HepG2 (cell line): ENCODE results near the gene KDM4B. TPM values are rescaled to one million over a fixed set of nuclear protein-coding genes. Genes with fewer than 3 reads are reported as not detected.

ENCODE experiments used
- ATAC-seq: fragments of 200-7000 bp; cut with Tn5 transposase; 3 replicates; pipeline ENCODE4 v1.9.1; 2020; ENCODE audit warnings: mild to moderate bottlenecking, moderate library complexity
- BruUV-seq: library from RNA; stranded (reverse); fragments of 400-500 nt; replicated peaks from 2 replicates; lab custom pipeline; 2021; lab: Mats Ljungman, UMichigan
- CTCF ChIA-PET: fragments of 300-600 bp; formaldehyde crosslinking; extraction: SDS; loops from one replicate; lab custom pipeline; 2021; ENCODE audit warnings: low total read pairs, inconsistent platforms, low intra/inter-chr PET ratio; lab: Yijun Ruan, JAX
- POLR2A ChIA-PET: fragments of 350-600 bp; sonication (Branson Sonifier 250); formaldehyde crosslinking; loops from one replicate; lab custom pipeline; 2020; ENCODE audit warnings: antibody characterized with exemption, inconsistent platforms; lab: Yijun Ruan, JAX
- DNase-seq: peaks from one replicate; pipeline ENCODE4 v3.0.0-alpha.2; 2015; ENCODE audit warnings: low spot score
- FAIRE-seq: peaks from 3 replicates; lab custom pipeline; 2011; peaks lifted over from hg19 to GRCh38; lab: Jason Lieb, UNC
- H2AFZ ChIP-seq: one replicate; pipeline ENCODE4 v1.6.1; 2011; ENCODE audit warnings: low read length, inconsistent platforms
- H3K27ac ChIP-seq: fragments of 300-600 bp; 3 replicates; pipeline ENCODE4 v1.8.0; 2011; ENCODE audit warnings: mixed run types, mild to moderate bottlenecking, mixed read lengths, low read length, inconsistent platforms; ENCODE audit not compliant: insufficient read depth; ENCODE audit errors: extremely low read length
- H3K27me3 ChIP-seq, 2 experiments: fragments of 200-600 bp in 1 of 2; 2 replicates in 1 of 2; 3 replicates in 1 of 2; pipeline versions ENCODE4 v1.6.0 to v1.8.0; 2011; ENCODE audit warnings: low read length in 2 of 2, mild to moderate bottlenecking in 2 of 2, moderate library complexity in 2 of 2, inconsistent platforms in 1 of 2; ENCODE audit not compliant: insufficient read depth in 2 of 2, control insufficient read depth in 1 of 2
- H3K36me3 ChIP-seq, 2 experiments: fragments of 200-600 bp in 1 of 2; replicated peaks in 1 of 2; 2 replicates in 1 of 2; 3 replicates in 1 of 2; pipeline versions ENCODE4 v1.5.1 to v1.8.0; 2011; ENCODE audit warnings: low read length in 2 of 2, inconsistent platforms in 1 of 2; ENCODE audit not compliant: insufficient read depth in 2 of 2, control insufficient read depth in 1 of 2
- H3K4me1 ChIP-seq: 2 replicates; pipeline ENCODE4 v1.5.1; 2012; ENCODE audit warnings: low read length, inconsistent platforms; ENCODE audit not compliant: insufficient read depth
- H3K4me2 ChIP-seq: 2 replicates; pipeline ENCODE4 v1.6.0; 2011; ENCODE audit warnings: low read depth, low read length, inconsistent platforms
- H3K4me3 ChIP-seq, 3 experiments: fragments of 200-600 bp in 1 of 3; sonication (generic), shearing (Covaris generic) in 1 of 3; replicated peaks in 1 of 3; 2 replicates each; pipeline ENCODE4 v1.5.1; 2011 to 2016; ENCODE audit warnings: low read length in 3 of 3, inconsistent platforms in 2 of 3, low read depth in 2 of 3, mild to moderate bottlenecking in 2 of 3, control low read depth in 1 of 3, mixed read lengths in 1 of 3; ENCODE audit not compliant: insufficient read depth in 1 of 3
- H3K79me2 ChIP-seq: one replicate; pipeline ENCODE4 v1.6.1; 2011; ENCODE audit warnings: low read length, inconsistent platforms; ENCODE audit not compliant: insufficient read depth
- H3K9ac ChIP-seq: 2 replicates; pipeline ENCODE4 v1.6.0; 2011; ENCODE audit warnings: mild to moderate bottlenecking, low read depth, low read length, inconsistent platforms; ENCODE audit not compliant: insufficient read depth
- H3K9me3 ChIP-seq: 2 replicates; pipeline ENCODE4 v1.5.1; 2012; ENCODE audit warnings: mild to moderate bottlenecking, low read length
- H4K20me1 ChIP-seq: 2 replicates; pipeline ENCODE4 v1.6.0; 2011; ENCODE audit warnings: inconsistent platforms, mild to moderate bottlenecking, low read length, moderate library complexity; ENCODE audit not compliant: insufficient read depth
- ASH2L ChIP-seq: fragments of 300-600, 200-600 bp; sonication (generic); IDR thresholded peaks from 2 replicates; pipeline ENCODE4 v1.7.0; 2017; ENCODE audit warnings: low read depth, mild to moderate bottlenecking, moderate library complexity, mixed read lengths, low read length; ENCODE audit not compliant: insufficient read length
- KAT8 ChIP-seq: IDR thresholded peaks from 2 replicates; pipeline ENCODE4 v1.6.1; 2016; ENCODE audit warnings: missing genetic modification reagents, missing compliant biosample characterization
- LCORL ChIP-seq, 2 experiments: fragments of 450-650 bp in 1 of 2; sonication (generic) in 1 of 2; formaldehyde crosslinking in 1 of 2; IDR thresholded peaks; 2 replicates each; pipeline versions ENCODE4 v1.5.0 to v1.6.1; 2017 to 2020; ENCODE audit warnings: antibody characterized with exemption in 1 of 2, missing genetic modification reagents in 1 of 2
- TARDBP ChIP-seq: sonication (generic); formaldehyde crosslinking; IDR thresholded peaks from 2 replicates; pipeline ENCODE4 v1.8.0; 2022; ENCODE audit warnings: mild to moderate bottlenecking, missing genetic modification reagents
- ZFP36 ChIP-seq: fragments of 150-350 bp; IDR thresholded peaks from 2 replicates; pipeline ENCODE4 v1.6.1; 2018; ENCODE audit warnings: borderline replicate concordance, low read length, low read depth; ENCODE audit not compliant: partially characterized antibody
- ZNF143 ChIP-seq: sonication (generic); formaldehyde crosslinking; IDR thresholded peaks from 2 replicates; pipeline ENCODE4 v1.4.0; 2020; ENCODE audit warnings: missing genetic modification reagents
- ZNF616 ChIP-seq: sonication (generic); formaldehyde crosslinking; IDR thresholded peaks from 2 replicates; pipeline ENCODE4 v1.5.0; 2020; ENCODE audit warnings: low read depth, mild to moderate bottlenecking, missing genetic modification reagents
- ZNF768 ChIP-seq: sonication (generic); formaldehyde crosslinking; IDR thresholded peaks from 2 replicates; pipeline ENCODE4 v1.4.0; 2020; ENCODE audit warnings: missing genetic modification reagents
- WGBS: methylation state at CpG from one replicate; pipeline ENCODE4 v1.1.6; 2017; ENCODE audit warnings: low lambda C conversion rate; 5-methylcytosine and 5-hydroxymethylcytosine counted together
- in situ Hi-C: cut with HindIII; loops from 2 replicates; pipeline ENCODE4 v1.10.0; 2017; ENCODE audit warnings: low pct_unique_long_range_greater_than_20kb; ENCODE audit not compliant: extremely low pct_ligation_motif_present
- intact Hi-C: fragments of 100-400 bp; cut with micrococcal nuclease; formaldehyde crosslinking; loops from one replicate; pipeline ENCODE4 v1.10.0; 2022; ENCODE audit not compliant: unreplicated experiment
- polyA plus RNA-seq, 8 experiments: library from polyadenylated mRNA; depleted of rRNA in 3 of 8; stranded (reverse) in 7 of 8; unstranded in 1 of 8; fragments of >200 nt; fragmentation: Illumina TruSeq in 4 of 8; extraction: Trizol in 4 of 8; gene quantifications; 2 replicates each; pipeline versions ENCODE4 v1.2.1 to v1.2.3, GENCODE V29; 2011 to 2016; ENCODE audit warnings: low read depth in 4 of 8, missing spikeins in 1 of 8, mixed read lengths in 1 of 8; ENCODE audit not compliant: insufficient read depth in 1 of 8
- total RNA-seq, 5 experiments: library from RNA; depleted of rRNA; stranded (reverse); fragments of >200 nt; fragmentation: Illumina TruSeq; extraction: Trizol; gene quantifications; 2 replicates each; pipeline ENCODE4 v1.2.3, GENCODE V29; 2016; ENCODE audit warnings: low read depth in 1 of 5
- TF ChIP-seq, protein P1 (sequence below): sonication (generic); formaldehyde crosslinking; IDR thresholded peaks from 2 replicates; pipeline ENCODE4 v1.4.0; 2020; ENCODE audit warnings: mild to moderate bottlenecking, missing genetic modification reagents
- TF ChIP-seq, protein P2 (sequence below): sonication (generic); formaldehyde crosslinking; IDR thresholded peaks from 2 replicates; pipeline ENCODE4 v1.4.0; 2020; ENCODE audit warnings: missing genetic modification reagents
- TF ChIP-seq, protein P3 (sequence below): sonication (generic); formaldehyde crosslinking; IDR thresholded peaks from 2 replicates; pipeline ENCODE4 v1.4.0; 2020; ENCODE audit warnings: missing genetic modification reagents
- TF ChIP-seq, protein P4 (sequence below): sonication (generic); formaldehyde crosslinking; IDR thresholded peaks from 2 replicates; pipeline ENCODE4 v1.4.0; 2020; ENCODE audit warnings: missing genetic modification reagents, low read depth, mild to moderate bottlenecking, borderline replicate concordance
- TF ChIP-seq, protein P5 (sequence below): sonication (generic); formaldehyde crosslinking; IDR thresholded peaks from 2 replicates; pipeline ENCODE4 v1.8.0; 2022; ENCODE audit warnings: missing genetic modification reagents, mild to moderate bottlenecking, moderate library complexity, borderline replicate concordance

The KDM4B gene
- total and polyA plus RNA-seq, 2 of the 13 experiments (the other 11 are each of a cell fraction or from before 2014, with no cell fraction given), result 4.9 to 14.6 TPM

DNA sequence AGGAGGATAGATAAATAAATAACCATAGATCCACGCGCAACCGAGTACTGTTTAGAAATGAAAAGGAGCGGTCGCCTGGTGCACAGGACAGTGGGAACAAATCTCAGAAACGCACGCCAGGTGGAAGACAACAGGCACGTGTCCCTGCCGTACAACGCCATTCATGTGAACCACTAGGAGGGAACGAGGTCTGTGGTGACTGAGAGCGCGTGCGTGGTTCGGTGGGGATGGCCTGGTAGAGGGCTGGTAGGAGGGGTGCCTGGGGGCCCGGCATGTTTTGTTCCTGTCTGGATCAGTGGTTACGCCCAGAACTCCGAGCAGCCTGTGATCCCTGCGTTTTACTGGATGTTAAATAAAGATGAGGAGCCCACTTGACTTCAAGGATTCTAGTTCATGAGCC, 111.9 kb downstream of the KDM4B start:
- no peak for TF ChIP-seq TARDBP (CRISPR knock-in tag)
- TF ChIP-seq, protein P1, sequence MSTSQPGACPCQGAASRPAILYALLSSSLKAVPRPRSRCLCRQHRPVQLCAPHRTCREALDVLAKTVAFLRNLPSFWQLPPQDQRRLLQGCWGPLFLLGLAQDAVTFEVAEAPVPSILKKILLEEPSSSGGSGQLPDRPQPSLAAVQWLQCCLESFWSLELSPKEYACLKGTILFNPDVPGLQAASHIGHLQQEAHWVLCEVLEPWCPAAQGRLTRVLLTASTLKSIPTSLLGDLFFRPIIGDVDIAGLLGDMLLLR, result no peak
- TF ChIP-seq, protein P2, sequence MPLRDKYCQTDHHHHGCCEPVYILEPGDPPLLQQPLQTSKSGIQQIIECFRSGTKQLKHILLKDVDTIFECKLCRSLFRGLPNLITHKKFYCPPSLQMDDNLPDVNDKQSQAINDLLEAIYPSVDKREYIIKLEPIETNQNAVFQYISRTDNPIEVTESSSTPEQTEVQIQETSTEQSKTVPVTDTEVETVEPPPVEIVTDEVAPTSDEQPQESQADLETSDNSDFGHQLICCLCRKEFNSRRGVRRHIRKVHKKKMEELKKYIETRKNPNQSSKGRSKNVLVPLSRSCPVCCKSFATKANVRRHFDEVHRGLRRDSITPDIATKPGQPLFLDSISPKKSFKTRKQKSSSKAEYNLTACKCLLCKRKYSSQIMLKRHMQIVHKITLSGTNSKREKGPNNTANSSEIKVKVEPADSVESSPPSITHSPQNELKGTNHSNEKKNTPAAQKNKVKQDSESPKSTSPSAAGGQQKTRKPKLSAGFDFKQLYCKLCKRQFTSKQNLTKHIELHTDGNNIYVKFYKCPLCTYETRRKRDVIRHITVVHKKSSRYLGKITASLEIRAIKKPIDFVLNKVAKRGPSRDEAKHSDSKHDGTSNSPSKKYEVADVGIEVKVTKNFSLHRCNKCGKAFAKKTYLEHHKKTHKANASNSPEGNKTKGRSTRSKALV, result no peak
- TF ChIP-seq, protein P3, sequence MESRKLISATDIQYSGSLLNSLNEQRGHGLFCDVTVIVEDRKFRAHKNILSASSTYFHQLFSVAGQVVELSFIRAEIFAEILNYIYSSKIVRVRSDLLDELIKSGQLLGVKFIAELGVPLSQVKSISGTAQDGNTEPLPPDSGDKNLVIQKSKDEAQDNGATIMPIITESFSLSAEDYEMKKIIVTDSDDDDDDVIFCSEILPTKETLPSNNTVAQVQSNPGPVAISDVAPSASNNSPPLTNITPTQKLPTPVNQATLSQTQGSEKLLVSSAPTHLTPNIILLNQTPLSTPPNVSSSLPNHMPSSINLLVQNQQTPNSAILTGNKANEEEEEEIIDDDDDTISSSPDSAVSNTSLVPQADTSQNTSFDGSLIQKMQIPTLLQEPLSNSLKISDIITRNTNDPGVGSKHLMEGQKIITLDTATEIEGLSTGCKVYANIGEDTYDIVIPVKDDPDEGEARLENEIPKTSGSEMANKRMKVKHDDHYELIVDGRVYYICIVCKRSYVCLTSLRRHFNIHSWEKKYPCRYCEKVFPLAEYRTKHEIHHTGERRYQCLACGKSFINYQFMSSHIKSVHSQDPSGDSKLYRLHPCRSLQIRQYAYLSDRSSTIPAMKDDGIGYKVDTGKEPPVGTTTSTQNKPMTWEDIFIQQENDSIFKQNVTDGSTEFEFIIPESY (CRISPR knock-in tag), result no peak
- no peak for TF ChIP-seq ZNF143 (CRISPR knock-in tag)
- no peak for TF ChIP-seq ASH2L
- no peak for TF ChIP-seq ZNF616 (CRISPR knock-in tag)
- no peak for TF ChIP-seq KAT8 (CRISPR knock-in tag)
- TF ChIP-seq ZFP36, result no peak
- TF ChIP-seq, protein P4, sequence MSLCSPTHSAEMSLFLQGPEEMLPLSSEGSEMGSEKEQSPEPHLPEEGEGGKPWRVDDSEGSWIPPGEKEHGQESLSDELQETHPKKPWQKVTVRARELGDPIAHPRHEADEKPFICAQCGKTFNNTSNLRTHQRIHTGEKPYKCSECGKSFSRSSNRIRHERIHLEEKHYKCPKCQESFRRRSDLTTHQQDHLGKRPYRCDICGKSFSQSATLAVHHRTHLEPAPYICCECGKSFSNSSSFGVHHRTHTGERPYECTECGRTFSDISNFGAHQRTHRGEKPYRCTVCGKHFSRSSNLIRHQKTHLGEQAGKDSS (CRISPR knock-in tag), result no peak
- TF ChIP-seq LCORL (IDR thresholded peaks at IDR 0.05), result no peak
- no peak for TF ChIP-seq LCORL (CRISPR knock-in tag; IDR thresholded peaks at IDR 0.05)
- no peak for TF ChIP-seq ZNF768
- TF ChIP-seq, protein P5, sequence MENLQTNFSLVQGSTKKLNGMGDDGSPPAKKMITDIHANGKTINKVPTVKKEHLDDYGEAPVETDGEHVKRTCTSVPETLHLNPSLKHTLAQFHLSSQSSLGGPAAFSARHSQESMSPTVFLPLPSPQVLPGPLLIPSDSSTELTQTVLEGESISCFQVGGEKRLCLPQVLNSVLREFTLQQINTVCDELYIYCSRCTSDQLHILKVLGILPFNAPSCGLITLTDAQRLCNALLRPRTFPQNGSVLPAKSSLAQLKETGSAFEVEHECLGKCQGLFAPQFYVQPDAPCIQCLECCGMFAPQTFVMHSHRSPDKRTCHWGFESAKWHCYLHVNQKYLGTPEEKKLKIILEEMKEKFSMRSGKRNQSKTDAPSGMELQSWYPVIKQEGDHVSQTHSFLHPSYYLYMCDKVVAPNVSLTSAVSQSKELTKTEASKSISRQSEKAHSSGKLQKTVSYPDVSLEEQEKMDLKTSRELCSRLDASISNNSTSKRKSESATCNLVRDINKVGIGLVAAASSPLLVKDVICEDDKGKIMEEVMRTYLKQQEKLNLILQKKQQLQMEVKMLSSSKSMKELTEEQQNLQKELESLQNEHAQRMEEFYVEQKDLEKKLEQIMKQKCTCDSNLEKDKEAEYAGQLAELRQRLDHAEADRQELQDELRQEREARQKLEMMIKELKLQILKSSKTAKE (CRISPR knock-in tag), result no peak
- H2AFZ ChIP-seq, result no peak overlapping the region
- CTCF ChIA-PET, result no interaction called here
- H3K36me3 ChIP-seq, result peaks cover 24 to 63% of the 10 kb centered on the region in 2 experiments; a peak in 4 of 5 replicates
- intact Hi-C loops (no loop called here), in situ Hi-C loops (no loop called here)
- 95% methylated on average over 16 of the region's 19 CpGs for WGBS
- no peak overlapping the region for H3K4me3 ChIP-seq
- BruUV-seq, result no TSS peak
- FAIRE-seq (no peak), ATAC-seq (no peak), DNase-seq (no peak)
- no peaks in the 10 kb centered on the region for H3K27me3 ChIP-seq
- POLR2A ChIA-PET, result no interaction called here
- no peak overlapping the region for H3K4me2 ChIP-seq
- H3K27ac ChIP-seq, result no peak overlapping the region
- no peaks in the 10 kb centered on the region for H3K9me3 ChIP-seq
- H3K4me1 ChIP-seq, result no peaks in the 10 kb centered on the region
- 0 out of 2 replicates have a peak, but pooled peaks cover 2% of the 10 kb centered on the region for H4K20me1 ChIP-seq
- no peak overlapping the region for H3K9ac ChIP-seq
- H3K79me2 ChIP-seq, result no peaks in the 10 kb centered on the region
